ENCODE data around the gene PDK4. TPM values are rescaled to one million over a fixed set of nuclear protein-coding genes. Genes with fewer than 3 reads are reported as not detected.

PDK4 gene
- polyA plus RNA-seq, 3 donors: 2.2 to 26.0 (median 12.4) TPM

DNA sequence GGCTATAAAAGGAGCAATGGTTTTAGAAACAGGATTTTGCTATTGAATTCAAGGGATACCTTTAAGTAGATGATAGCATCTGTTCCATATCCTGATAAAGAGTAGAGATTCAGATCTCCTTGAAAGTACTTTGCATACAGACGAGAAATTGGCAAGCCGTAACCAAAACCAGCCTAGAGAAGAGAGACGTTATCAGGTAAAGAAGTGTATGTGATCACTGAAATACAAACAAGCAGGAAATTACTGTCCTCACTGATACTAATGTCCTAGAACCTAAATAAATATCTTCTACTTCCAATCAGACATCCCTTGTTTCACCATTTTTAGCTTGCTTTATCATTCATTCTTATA lies 9.4 kb downstream of the PDK4 start:
- Histone ChIP-seq H3K9me3 (replicated peaks in 1 of 2; ENCODE audit: control insufficient read depth in 1 of 2, insufficient read depth in 1 of 2, low read length in 2 of 2) (no peaks in the 10 kb centered on the region), H3K36me3 (replicated peaks in 1 of 2; ENCODE audit: control insufficient read depth in 1 of 2, insufficient read depth in 2 of 2, low read length in 2 of 2) (peaks cover 92 to 97% of the 10 kb centered on the region in 2 donors), H4K20me1 (ENCODE audit: insufficient read depth, low read length) (peaks cover 84% of the 10 kb centered on the region), H3K27ac (ENCODE audit: low read depth in 1 of 2, low read length in 2 of 2) (no peak overlapping the region), H3K79me2 (ENCODE audit: insufficient read depth, low read length) (no peaks in the 10 kb centered on the region), H3K27me3 (ENCODE audit: control insufficient read depth in 2 of 2, insufficient read depth in 2 of 2, low read length in 2 of 2) (no peaks in the 10 kb centered on the region), H3K4me3 (replicated peaks in 1 of 3; ENCODE audit: low read depth in 2 of 3, low read length in 3 of 3) (no peak overlapping the region), H3K4me2 (replicated peaks; ENCODE audit: extremely low read depth, low read length, poor library complexity, severe bottlenecking) (no peak overlapping the region), H2AFZ (ENCODE audit: insufficient read depth, low read depth, low read length, poor library complexity, severe bottlenecking) (no peak overlapping the region), H3K9ac (ENCODE audit: insufficient read depth, low read length, poor library complexity, severe bottlenecking) (no peak overlapping the region), H3K4me1 (ENCODE audit: control insufficient read depth in 1 of 2, insufficient read depth in 2 of 2, low read length in 2 of 2) (peaks cover 19 to 34% of the 10 kb centered on the region in 2 donors)
- TF ChIP-seq, protein P1, sequence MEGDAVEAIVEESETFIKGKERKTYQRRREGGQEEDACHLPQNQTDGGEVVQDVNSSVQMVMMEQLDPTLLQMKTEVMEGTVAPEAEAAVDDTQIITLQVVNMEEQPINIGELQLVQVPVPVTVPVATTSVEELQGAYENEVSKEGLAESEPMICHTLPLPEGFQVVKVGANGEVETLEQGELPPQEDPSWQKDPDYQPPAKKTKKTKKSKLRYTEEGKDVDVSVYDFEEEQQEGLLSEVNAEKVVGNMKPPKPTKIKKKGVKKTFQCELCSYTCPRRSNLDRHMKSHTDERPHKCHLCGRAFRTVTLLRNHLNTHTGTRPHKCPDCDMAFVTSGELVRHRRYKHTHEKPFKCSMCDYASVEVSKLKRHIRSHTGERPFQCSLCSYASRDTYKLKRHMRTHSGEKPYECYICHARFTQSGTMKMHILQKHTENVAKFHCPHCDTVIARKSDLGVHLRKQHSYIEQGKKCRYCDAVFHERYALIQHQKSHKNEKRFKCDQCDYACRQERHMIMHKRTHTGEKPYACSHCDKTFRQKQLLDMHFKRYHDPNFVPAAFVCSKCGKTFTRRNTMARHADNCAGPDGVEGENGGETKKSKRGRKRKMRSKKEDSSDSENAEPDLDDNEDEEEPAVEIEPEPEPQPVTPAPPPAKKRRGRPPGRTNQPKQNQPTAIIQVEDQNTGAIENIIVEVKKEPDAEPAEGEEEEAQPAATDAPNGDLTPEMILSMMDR (IDR thresholded peaks at IDR 0.05): no peak
- H3K4me3 Mint-ChIP-seq: no peak overlapping the region
- no CpG with 5 or more reads among the region's 3 CpGs for WGBS (ENCODE audit: insufficient coverage)
- no peaks in the 10 kb centered on the region for H3K9me3 Mint-ChIP-seq
- no peaks in the 10 kb centered on the region for H3K27me3 Mint-ChIP-seq (ENCODE audit: low read depth in 3 of 3)
- H3K4me1 Mint-ChIP-seq: peaks cover 30% of the 10 kb centered on the region
- peak overlapping the region in 1 of 7 donors; percentile 18 for H3K27ac Mint-ChIP-seq
- DNase-seq: no peak
- peaks cover 92 to 93% of the 10 kb centered on the region in 2 donors for H3K36me3 Mint-ChIP-seq
- intact Hi-C loops (cut with micrococcal nuclease): no loop called here

DNA sequence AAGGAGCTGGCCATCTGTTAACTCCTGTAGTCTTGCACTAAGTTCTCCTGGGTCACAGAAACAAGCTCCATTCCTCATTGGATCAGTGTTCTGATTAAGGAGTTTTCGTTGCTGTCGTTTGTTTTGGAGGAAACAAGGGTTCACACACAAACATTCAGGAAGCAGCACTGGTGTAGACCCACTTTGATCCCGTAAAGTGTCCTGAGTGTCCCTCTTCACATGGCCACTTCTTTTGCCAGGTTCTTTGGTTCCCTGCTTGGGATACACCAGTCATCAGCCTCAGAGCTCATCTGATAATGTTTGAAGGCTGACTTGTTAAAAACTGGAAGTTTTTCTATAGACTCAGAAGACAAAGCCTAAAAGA lies 10.9 kb downstream of the PDK4 start:
- no peak overlapping the region for H3K9ac ChIP-seq (ENCODE audit: insufficient read depth, low read length, poor library complexity, severe bottlenecking)
- H4K20me1 ChIP-seq (ENCODE audit: insufficient read depth, low read length): peaks cover 70% of the 10 kb centered on the region
- no peak overlapping the region for H2AFZ ChIP-seq (ENCODE audit: insufficient read depth, low read depth, low read length, poor library complexity, severe bottlenecking)
- no peaks in the 10 kb centered on the region for H3K27me3 Mint-ChIP-seq (ENCODE audit: low read depth in 3 of 3)
- no peak for DNase-seq
- no peaks in the 10 kb centered on the region for H3K9me3 ChIP-seq (replicated peaks in 1 of 2; ENCODE audit: control insufficient read depth in 1 of 2, insufficient read depth in 1 of 2, low read length in 2 of 2)
- intact Hi-C loops (cut with micrococcal nuclease): no loop called here
- no peak overlapping the region for H3K4me2 ChIP-seq (replicated peaks; ENCODE audit: extremely low read depth, low read length, poor library complexity, severe bottlenecking)
- H3K27me3 ChIP-seq (ENCODE audit: control insufficient read depth in 2 of 2, insufficient read depth in 2 of 2, low read length in 2 of 2): no peaks in the 10 kb centered on the region
- no peak overlapping the region for H3K27ac Mint-ChIP-seq
- H3K27ac ChIP-seq (ENCODE audit: low read depth in 1 of 2, low read length in 2 of 2): no peak overlapping the region
- TF ChIP-seq, protein P1 (IDR thresholded peaks at IDR 0.05): no peak
- peaks cover 78 to 79% of the 10 kb centered on the region in 2 donors for H3K36me3 Mint-ChIP-seq
- H3K79me2 ChIP-seq (ENCODE audit: insufficient read depth, low read length): no peaks in the 10 kb centered on the region
- peaks cover 13 to 19% of the 10 kb centered on the region in 2 donors for H3K4me1 ChIP-seq (ENCODE audit: control insufficient read depth in 1 of 2, insufficient read depth in 2 of 2, low read length in 2 of 2)
- H3K4me3 ChIP-seq (replicated peaks in 1 of 3; ENCODE audit: low read depth in 2 of 3, low read length in 3 of 3): no peak overlapping the region
- peaks cover 18% of the 10 kb centered on the region for H3K4me1 Mint-ChIP-seq
- no peaks in the 10 kb centered on the region for H3K9me3 Mint-ChIP-seq
- H3K4me3 Mint-ChIP-seq: no peak overlapping the region
- H3K36me3 ChIP-seq (replicated peaks in 1 of 2; ENCODE audit: control insufficient read depth in 1 of 2, insufficient read depth in 2 of 2, low read length in 2 of 2): peaks cover 77 to 83% of the 10 kb centered on the region in 2 donors
- WGBS (ENCODE audit: insufficient coverage): 94% methylated on average over 2 of the region's 3 CpGs

All from CD14-positive monocyte (primary cell).